HCT116 (cell line): ENCODE data around the gene ITGA11.

Source experiments
- CEBPB ChIP-seq: IDR thresholded peaks from 2 replicates; pipeline ENCODE4 v1.6.1; 2012; ENCODE audit warnings: low read depth
- EGR1 ChIP-seq: IDR thresholded peaks from 2 replicates; pipeline ENCODE4 v1.6.1; 2012; ENCODE audit warnings: low read depth
- ELF1 ChIP-seq: IDR thresholded peaks from 2 replicates; pipeline ENCODE4 v1.6.1; 2012; ENCODE audit warnings: low read depth, borderline replicate concordance
- EZH2 ChIP-seq: fragments of 200-600 bp; sonication (generic); IDR thresholded peaks from 2 replicates; pipeline ENCODE4 v1.6.1; 2017; ENCODE audit warnings: antibody characterized with exemption, mixed run types
- EZH2phosphoT487 ChIP-seq: fragments of 200-600 bp; IDR thresholded peaks from 2 replicates; pipeline ENCODE4 v1.6.1; 2018; ENCODE audit warnings: antibody characterized with exemption, borderline replicate concordance
- POLR2A ChIP-seq: IDR thresholded peaks from 2 replicates; pipeline ENCODE4 v1.7.0; 2011; ENCODE audit warnings: borderline replicate concordance; ENCODE audit not compliant: insufficient read depth, insufficient read length; ENCODE audit errors: extremely low read depth
- POLR2AphosphoS5 ChIP-seq: IDR thresholded peaks from 2 replicates; pipeline ENCODE4 v1.6.1; 2011; ENCODE audit warnings: mild to moderate bottlenecking, low read depth, low read length, moderate library complexity
- RAD21 ChIP-seq: IDR thresholded peaks from 2 replicates; pipeline ENCODE4 v1.6.1; 2012; ENCODE audit warnings: low read depth, mild to moderate bottlenecking
- YY1 ChIP-seq: IDR thresholded peaks from 2 replicates; pipeline ENCODE4 v1.6.1; 2011; ENCODE audit warnings: low read length, low read depth, moderate library complexity, mild to moderate bottlenecking; ENCODE audit not compliant: insufficient replicate concordance; ENCODE audit errors: extremely low read depth
- ZFX ChIP-seq: fragments of 450-650 bp; IDR thresholded peaks from 2 replicates; pipeline ENCODE4 v1.6.1; 2017
- ZNF274 ChIP-seq: fragments of 200-500 bp; sonication (Bioruptor generic); IDR thresholded peaks from 2 replicates; pipeline ENCODE4 v1.6.1; 2014; ENCODE audit warnings: mild to moderate bottlenecking, low read depth, low read length, inconsistent platforms
- TF ChIP-seq, protein P1 (sequence below), 3 experiments: fragments of 200-600 bp in 1 of 3; sonication (generic) in 1 of 3; IDR thresholded peaks in 2 of 3; conservative IDR thresholded peaks in 1 of 3; 2 replicates each; pipeline ENCODE4 v1.5.1; 2012 to 2017; ENCODE audit warnings: low read depth in 2 of 3, low read length in 2 of 3, antibody characterized with exemption in 1 of 3, borderline replicate concordance in 1 of 3, control low read depth in 1 of 3, mild to moderate bottlenecking in 1 of 3, mixed read lengths in 1 of 3, mixed run types in 1 of 3, moderate library complexity in 1 of 3; ENCODE audit not compliant: insufficient read depth in 1 of 3
- TF ChIP-seq, protein P2 (sequence below): IDR thresholded peaks from 2 replicates; pipeline ENCODE4 v1.6.1; 2012

GRCh38 chr15:68416158-68416535, 15.8 kb downstream of the ITGA11 start:
- TF ChIP-seq, protein P1, sequence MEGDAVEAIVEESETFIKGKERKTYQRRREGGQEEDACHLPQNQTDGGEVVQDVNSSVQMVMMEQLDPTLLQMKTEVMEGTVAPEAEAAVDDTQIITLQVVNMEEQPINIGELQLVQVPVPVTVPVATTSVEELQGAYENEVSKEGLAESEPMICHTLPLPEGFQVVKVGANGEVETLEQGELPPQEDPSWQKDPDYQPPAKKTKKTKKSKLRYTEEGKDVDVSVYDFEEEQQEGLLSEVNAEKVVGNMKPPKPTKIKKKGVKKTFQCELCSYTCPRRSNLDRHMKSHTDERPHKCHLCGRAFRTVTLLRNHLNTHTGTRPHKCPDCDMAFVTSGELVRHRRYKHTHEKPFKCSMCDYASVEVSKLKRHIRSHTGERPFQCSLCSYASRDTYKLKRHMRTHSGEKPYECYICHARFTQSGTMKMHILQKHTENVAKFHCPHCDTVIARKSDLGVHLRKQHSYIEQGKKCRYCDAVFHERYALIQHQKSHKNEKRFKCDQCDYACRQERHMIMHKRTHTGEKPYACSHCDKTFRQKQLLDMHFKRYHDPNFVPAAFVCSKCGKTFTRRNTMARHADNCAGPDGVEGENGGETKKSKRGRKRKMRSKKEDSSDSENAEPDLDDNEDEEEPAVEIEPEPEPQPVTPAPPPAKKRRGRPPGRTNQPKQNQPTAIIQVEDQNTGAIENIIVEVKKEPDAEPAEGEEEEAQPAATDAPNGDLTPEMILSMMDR (IDR thresholded peaks at IDR 0.05 in 2 of 3, conservative IDR thresholded peaks at IDR 0.05 in 1 of 3; ENCODE audit: borderline replicate concordance in 1 of 3, insufficient read depth in 1 of 3, low read depth in 2 of 3, low read length in 2 of 3): no peak
- TF ChIP-seq, protein P2, sequence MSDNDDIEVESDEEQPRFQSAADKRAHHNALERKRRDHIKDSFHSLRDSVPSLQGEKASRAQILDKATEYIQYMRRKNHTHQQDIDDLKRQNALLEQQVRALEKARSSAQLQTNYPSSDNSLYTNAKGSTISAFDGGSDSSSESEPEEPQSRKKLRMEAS: no peak
- TF ChIP-seq POLR2A: no peak
- TF ChIP-seq ZFX: no peak
- no peak for TF ChIP-seq EZH2
- TF ChIP-seq ZNF274: no peak
- no peak for TF ChIP-seq CEBPB
- no peak for TF ChIP-seq YY1
- no peak for TF ChIP-seq EGR1
- no peak for TF ChIP-seq POLR2AphosphoS5
- TF ChIP-seq RAD21: no peak
- TF ChIP-seq EZH2phosphoT487: no peak
- TF ChIP-seq ELF1: no peak
